ENCODE results near the gene ATP2B1. TPM values are rescaled to one million over a fixed set of nuclear protein-coding genes. Genes with fewer than 3 reads are reported as not detected.

ATP2B1 gene
- total RNA-seq = 10 to 100 TPM; 38.6 to 96.4 (median 54.1) TPM

GRCh38 chr12:89708565-89709156, at the start of gene ATP2B1:
TSS of gene ATP2B1 (minus strand) at chr12:89708838. CDS start at chr12:89655886, 52,952 bp downstream.
- no peak for TF ChIP-seq CTCF (IDR thresholded peaks at IDR 0.05; ENCODE audit: low read depth)

GRCh38 chr12:89756585-89757398, 48.2 kb upstream of the ATP2B1 start:
- no peak for TF ChIP-seq CTCF (IDR thresholded peaks at IDR 0.05; ENCODE audit: low read depth)

- no peak for TF ChIP-seq CTCF (IDR thresholded peaks at IDR 0.05; ENCODE audit: low read depth)
Observed at GRCh38 chr12:89756194-89756584, 47.6 kb upstream of the ATP2B1 start.

- no peak for TF ChIP-seq CTCF (IDR thresholded peaks at IDR 0.05; ENCODE audit: low read depth)
Observed at GRCh38 chr12:89753997-89754396, 45.4 kb upstream of the ATP2B1 start.

- TF ChIP-seq CTCF (IDR thresholded peaks at IDR 0.05; ENCODE audit: low read depth) = no peak
Observed at GRCh38 chr12:89752341-89752740, 43.7 kb upstream of the ATP2B1 start.

GRCh38 chr12:89750389-89751351, 42.0 kb upstream of the ATP2B1 start:
- TF ChIP-seq CTCF (IDR thresholded peaks at IDR 0.05; ENCODE audit: low read depth) = no peak

Measured in subcutaneous adipose tissue (tissue), 4 donors.